K562 (cell line): ENCODE data around the gene HOXD13.

ENCODE experiments used
- EGR1 ChIP-seq: fragments of 450-650 bp; conservative IDR thresholded peaks from 2 replicates; pipeline ENCODE4 v1.6.1; 2017; ENCODE audit warnings: mild to moderate bottlenecking
- RAD21 ChIP-seq, 2 experiments: fragments of 250-450 bp in 1 of 2; fragments of 450-650 bp in 1 of 2; sonication (Bioruptor Pico) in 1 of 2; formaldehyde crosslinking in 1 of 2; IDR thresholded peaks in 1 of 2; conservative IDR thresholded peaks in 1 of 2; 2 replicates each; pipeline versions ENCODE4 v1.4.0 to v1.8.0; 2020 to 2022; ENCODE audit warnings: mild to moderate bottlenecking in 2 of 2, moderate library complexity in 1 of 2
- TF ChIP-seq, protein P1 (sequence below), 3 experiments: IDR thresholded peaks in 2 of 3; conservative IDR thresholded peaks in 1 of 3; 2 replicates each; pipeline ENCODE4 v1.5.1; 2011 to 2012; ENCODE audit warnings: low read length in 3 of 3, mild to moderate bottlenecking in 3 of 3, control low read depth in 2 of 3, improper control_type of control experiment in 1 of 3, inconsistent platforms in 1 of 3, low read depth in 1 of 3, mixed read lengths in 1 of 3, moderate library complexity in 1 of 3; ENCODE audit not compliant: insufficient read depth in 2 of 3
- TF ChIP-seq, protein P2 (sequence below): fragments of 250-450 bp; sonication (Bioruptor Pico); IDR thresholded peaks from 2 replicates; pipeline ENCODE4 v1.8.0; 2021; ENCODE audit warnings: moderate library complexity, mild to moderate bottlenecking, inconsistent platforms

DNA sequence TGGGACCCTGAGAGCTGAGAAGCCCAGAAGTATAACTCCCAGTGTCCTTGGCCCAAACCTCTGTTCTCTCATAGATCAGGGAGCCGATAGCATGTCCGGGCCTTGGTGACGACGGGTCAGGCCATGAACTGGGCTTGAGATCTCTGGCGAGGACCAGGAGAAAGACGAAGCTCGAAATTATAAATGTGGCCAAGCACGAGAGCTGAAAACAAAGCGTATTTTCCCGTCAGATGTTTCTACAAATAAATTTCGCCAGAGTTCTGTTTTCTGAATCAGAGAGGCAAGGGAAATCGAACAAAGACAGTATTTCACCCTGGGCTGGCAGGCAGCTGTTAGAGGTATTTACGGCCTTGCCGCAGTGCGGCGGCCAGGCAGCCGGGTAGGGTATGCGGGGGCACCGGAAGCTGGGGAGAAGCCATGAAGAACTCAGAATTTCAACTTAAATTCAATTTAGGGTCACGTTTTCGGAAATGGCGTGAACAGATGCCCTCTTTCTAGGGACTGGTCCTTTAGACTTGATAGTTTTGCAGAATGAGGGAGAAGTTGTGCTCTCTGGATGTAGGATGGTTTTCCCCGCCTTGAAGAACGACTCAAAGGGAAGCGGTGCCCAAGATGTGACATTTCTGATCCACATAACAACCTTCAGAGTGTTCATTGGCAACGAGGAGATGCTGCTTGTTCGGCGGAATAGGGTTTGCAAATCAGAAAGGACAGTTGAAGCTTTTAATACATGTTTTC is 46.6 kb downstream of the HOXD13 start:
- TF ChIP-seq EGR1 (no peak), RAD21 (CRISPR knock-in tag; conservative IDR thresholded peaks at IDR 0.05 in 1 of 2, IDR thresholded peaks at IDR 0.05 in 1 of 2) (no peak)
- TF ChIP-seq, protein P1, sequence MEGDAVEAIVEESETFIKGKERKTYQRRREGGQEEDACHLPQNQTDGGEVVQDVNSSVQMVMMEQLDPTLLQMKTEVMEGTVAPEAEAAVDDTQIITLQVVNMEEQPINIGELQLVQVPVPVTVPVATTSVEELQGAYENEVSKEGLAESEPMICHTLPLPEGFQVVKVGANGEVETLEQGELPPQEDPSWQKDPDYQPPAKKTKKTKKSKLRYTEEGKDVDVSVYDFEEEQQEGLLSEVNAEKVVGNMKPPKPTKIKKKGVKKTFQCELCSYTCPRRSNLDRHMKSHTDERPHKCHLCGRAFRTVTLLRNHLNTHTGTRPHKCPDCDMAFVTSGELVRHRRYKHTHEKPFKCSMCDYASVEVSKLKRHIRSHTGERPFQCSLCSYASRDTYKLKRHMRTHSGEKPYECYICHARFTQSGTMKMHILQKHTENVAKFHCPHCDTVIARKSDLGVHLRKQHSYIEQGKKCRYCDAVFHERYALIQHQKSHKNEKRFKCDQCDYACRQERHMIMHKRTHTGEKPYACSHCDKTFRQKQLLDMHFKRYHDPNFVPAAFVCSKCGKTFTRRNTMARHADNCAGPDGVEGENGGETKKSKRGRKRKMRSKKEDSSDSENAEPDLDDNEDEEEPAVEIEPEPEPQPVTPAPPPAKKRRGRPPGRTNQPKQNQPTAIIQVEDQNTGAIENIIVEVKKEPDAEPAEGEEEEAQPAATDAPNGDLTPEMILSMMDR (IDR thresholded peaks at IDR 0.05 in 2 of 3, conservative IDR thresholded peaks at IDR 0.05 in 1 of 3; ENCODE audit: insufficient read depth in 2 of 3, low read depth in 1 of 3, low read length in 3 of 3), result no peak
- TF ChIP-seq, protein P2, sequence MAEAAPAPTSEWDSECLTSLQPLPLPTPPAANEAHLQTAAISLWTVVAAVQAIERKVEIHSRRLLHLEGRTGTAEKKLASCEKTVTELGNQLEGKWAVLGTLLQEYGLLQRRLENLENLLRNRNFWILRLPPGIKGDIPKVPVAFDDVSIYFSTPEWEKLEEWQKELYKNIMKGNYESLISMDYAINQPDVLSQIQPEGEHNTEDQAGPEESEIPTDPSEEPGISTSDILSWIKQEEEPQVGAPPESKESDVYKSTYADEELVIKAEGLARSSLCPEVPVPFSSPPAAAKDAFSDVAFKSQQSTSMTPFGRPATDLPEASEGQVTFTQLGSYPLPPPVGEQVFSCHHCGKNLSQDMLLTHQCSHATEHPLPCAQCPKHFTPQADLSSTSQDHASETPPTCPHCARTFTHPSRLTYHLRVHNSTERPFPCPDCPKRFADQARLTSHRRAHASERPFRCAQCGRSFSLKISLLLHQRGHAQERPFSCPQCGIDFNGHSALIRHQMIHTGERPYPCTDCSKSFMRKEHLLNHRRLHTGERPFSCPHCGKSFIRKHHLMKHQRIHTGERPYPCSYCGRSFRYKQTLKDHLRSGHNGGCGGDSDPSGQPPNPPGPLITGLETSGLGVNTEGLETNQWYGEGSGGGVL, result no peak
